Placental pericyte (primary cell): ENCODE results near the gene SPCS2. TPM values are rescaled to one million over a fixed set of nuclear protein-coding genes. Genes with fewer than 3 reads are reported as not detected.

ENCODE experiments used
- small RNA-seq: library from RNA; depleted of rRNA; stranded (forward); fragments of <200 nt; gene quantifications from one replicate; pipeline ENCODE3, GENCODE V24; 2012; ENCODE audit warnings: low replicate concordance
- total RNA-seq: library from RNA; depleted of rRNA; stranded (reverse); fragments of >200 nt; gene quantifications from 2 replicates; pipeline ENCODE4 v1.2.3, GENCODE V29; 2012

Gene SPCS2
- total RNA-seq: 13.7 and 47.3 TPM in 2 replicates

DNA sequence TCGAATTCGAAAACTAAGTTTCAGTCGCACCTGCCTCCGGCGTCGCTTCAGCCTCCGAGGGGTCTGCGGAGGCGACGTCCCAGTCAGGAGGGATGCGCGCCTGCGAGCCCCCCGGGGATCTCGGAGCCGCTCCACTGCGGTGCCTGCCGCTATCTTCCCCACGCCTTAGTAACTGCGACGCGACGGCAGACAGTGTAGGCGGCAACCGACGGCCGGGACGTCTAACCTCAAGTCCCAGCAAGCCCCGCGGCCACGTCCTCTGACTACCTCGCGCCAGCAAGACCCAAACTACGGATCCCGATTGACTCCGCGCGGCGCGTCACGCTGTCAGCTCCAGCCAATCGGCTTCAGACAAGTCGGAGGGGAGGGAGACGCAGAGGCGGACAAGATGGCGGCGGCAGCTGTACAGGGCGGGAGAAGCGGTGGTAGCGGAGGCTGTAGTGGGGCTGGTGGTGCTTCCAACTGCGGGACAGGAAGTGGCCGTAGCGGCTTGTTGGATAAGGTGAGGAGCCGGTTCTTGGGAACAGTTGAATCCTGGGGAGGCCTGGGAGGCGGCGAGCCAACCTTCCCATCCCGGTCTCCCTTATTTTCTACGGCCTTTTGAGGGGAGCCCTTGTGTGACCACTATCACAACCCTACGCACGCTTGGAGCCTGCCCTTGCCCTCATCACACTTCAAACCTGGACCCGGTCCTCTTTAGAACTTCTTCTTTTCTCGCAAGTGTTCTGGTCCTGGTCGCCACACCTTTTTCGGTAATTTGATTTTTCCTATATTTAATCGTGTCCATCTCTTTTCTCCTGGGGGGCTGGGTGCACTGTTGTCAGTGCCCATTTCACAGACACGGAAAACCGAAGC is at the start of gene SPCS2, which contains the start of gene XRRA1:
TSS of gene SPCS2 (plus strand) at position 369 of the 855 bp plus-strand sequence. CDS start at position 389, 20 bp downstream.
TSS of gene XRRA1 (minus strand) at position 194 of the 855 bp plus-strand sequence. CDS start 8,213 bp downstream, outside the sequence.

DNA sequence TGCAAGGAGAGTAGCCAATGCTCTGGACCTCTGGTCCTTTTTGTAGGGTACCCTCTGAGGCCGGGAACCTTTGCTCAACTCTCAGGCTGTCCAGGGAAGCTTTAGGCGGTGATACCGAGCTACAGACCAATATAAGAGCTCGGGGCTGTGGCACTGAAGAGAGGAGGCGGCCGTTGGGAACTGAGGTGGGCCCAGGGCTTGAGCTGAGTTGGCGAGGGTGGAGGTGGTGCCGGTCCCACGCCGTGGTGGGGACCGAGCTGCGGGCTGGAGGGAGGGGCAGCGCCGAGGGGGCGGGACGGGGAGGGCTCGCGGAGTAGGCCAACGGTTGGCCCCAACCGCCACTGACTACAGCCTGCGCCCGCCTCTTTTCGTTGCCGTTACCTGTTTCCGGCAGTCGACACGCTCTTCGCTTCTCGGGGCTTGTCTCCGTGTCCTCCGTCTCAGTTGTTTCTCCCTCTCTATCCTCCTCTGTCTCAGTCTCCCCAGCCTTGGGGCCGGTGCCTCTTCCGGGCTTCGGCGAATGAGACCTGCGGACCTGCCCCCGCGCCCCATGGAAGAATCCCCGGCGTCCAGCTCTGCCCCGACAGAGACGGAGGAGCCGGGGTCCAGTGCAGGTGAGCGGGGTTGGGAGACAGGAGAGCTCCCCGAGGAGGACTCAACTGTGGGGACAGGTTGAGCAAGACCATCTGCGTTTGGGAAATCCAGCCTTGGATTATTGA is 39.6 kb downstream of the SPCS2 start, which contains the start of gene NEU3:
TSS of gene NEU3 (plus strand) at position 393 of the 719 bp plus-strand sequence. CDS start at position 521, 128 bp downstream.

Small RNAs within 50 kb of the gene (small RNA-seq; reads per million reads assigned to genes)
- gene RNU6-216P: not detected

Other genes starting within 250 kb of the SPCS2 start
- not detected in 2 replicates for gene CHRDL2, start 217.8 kb upstream of the SPCS2 start, total RNA-seq
- gene RNF169, start 200.4 kb upstream of the SPCS2 start, total RNA-seq: 14.9 and 28.5 TPM in 2 replicates
- 17.8 and 27.1 TPM in 2 replicates for gene XRRA1, start 175 bp upstream of the SPCS2 start, total RNA-seq
- 2.4 and 8.2 TPM in 2 replicates for gene NEU3, start 39.7 kb downstream of the SPCS2 start, total RNA-seq
- gene OR2AT4, start 147.6 kb downstream of the SPCS2 start, total RNA-seq: not detected in 2 replicates
- 0.29 and 0.66 TPM in 2 replicates for gene SLCO2B1, start 201.8 kb downstream of the SPCS2 start, total RNA-seq